ENCODE data around the gene GREB1L.

The GREB1L gene

GRCh38 chr18:21241301-21242048, 557 bp upstream of the GREB1L start:
- TF ChIP-seq, protein P1, sequence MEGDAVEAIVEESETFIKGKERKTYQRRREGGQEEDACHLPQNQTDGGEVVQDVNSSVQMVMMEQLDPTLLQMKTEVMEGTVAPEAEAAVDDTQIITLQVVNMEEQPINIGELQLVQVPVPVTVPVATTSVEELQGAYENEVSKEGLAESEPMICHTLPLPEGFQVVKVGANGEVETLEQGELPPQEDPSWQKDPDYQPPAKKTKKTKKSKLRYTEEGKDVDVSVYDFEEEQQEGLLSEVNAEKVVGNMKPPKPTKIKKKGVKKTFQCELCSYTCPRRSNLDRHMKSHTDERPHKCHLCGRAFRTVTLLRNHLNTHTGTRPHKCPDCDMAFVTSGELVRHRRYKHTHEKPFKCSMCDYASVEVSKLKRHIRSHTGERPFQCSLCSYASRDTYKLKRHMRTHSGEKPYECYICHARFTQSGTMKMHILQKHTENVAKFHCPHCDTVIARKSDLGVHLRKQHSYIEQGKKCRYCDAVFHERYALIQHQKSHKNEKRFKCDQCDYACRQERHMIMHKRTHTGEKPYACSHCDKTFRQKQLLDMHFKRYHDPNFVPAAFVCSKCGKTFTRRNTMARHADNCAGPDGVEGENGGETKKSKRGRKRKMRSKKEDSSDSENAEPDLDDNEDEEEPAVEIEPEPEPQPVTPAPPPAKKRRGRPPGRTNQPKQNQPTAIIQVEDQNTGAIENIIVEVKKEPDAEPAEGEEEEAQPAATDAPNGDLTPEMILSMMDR (IDR thresholded peaks at IDR 0.05; ENCODE audit: low read depth, low read length) = no peak
- H3K4me3 ChIP-seq (replicated peaks in 1 of 2; ENCODE audit: low read depth in 2 of 2, low read length in 2 of 2) = peak overlapping the region; percentile 39 to 70
- no peak for DNase-seq (ENCODE audit: low read depth in 2 of 2)

- DNase-seq (ENCODE audit: low read depth in 2 of 2) = peak in 1 of 2 donors; percentile 28
- peak overlapping the region; percentile 42 to 70 for H3K4me3 ChIP-seq (replicated peaks in 1 of 2; ENCODE audit: low read depth in 2 of 2, low read length in 2 of 2)
- TF ChIP-seq, protein P1 (IDR thresholded peaks at IDR 0.05; ENCODE audit: low read depth, low read length) = no peak
Observed at GRCh38 chr18:21242780-21243401, 859 bp downstream of the GREB1L start.

- no peak for DNase-seq (ENCODE audit: low read depth in 2 of 2)
- no peak overlapping the region for H3K4me3 ChIP-seq (replicated peaks in 1 of 2; ENCODE audit: low read depth in 2 of 2, low read length in 2 of 2)
- TF ChIP-seq, protein P1 (IDR thresholded peaks at IDR 0.05; ENCODE audit: low read depth, low read length) = no peak
Observed at GRCh38 chr18:21254576-21254975, 12.5 kb downstream of the GREB1L start.

- TF ChIP-seq, protein P1 (IDR thresholded peaks at IDR 0.05; ENCODE audit: low read depth, low read length) = no peak
- no peak for DNase-seq (ENCODE audit: low read depth in 2 of 2)
- no peak overlapping the region for H3K4me3 ChIP-seq (replicated peaks in 1 of 2; ENCODE audit: low read depth in 2 of 2, low read length in 2 of 2)
Observed at GRCh38 chr18:21255211-21255610, 13.2 kb downstream of the GREB1L start.

DNA sequence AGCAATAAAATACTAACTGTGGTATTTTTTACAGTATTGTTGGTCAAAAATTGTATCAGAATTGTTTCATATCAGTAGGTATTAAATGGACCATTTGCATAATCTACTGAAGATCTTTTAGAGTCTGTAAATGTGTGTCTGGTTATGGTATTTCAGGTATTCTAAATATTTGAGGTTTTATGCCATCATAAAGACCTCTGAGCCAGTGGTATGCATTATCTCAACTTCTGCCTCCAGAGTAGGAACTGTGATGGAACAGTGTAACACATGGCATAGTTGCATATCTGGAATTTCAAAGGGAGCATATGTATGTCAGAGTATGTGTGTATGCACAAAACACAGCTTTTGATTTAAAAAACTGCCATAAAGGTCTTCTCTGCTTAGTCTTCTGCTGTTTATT, 15.4 kb downstream of the GREB1L start:
- H3K4me3 ChIP-seq (replicated peaks in 1 of 2; ENCODE audit: low read depth in 2 of 2, low read length in 2 of 2) = no peak overlapping the region
- DNase-seq (ENCODE audit: low read depth in 2 of 2) = peak in 1 of 2 donors; percentile 30
- TF ChIP-seq, protein P1 (IDR thresholded peaks at IDR 0.05; ENCODE audit: low read depth, low read length) = no peak

DNA sequence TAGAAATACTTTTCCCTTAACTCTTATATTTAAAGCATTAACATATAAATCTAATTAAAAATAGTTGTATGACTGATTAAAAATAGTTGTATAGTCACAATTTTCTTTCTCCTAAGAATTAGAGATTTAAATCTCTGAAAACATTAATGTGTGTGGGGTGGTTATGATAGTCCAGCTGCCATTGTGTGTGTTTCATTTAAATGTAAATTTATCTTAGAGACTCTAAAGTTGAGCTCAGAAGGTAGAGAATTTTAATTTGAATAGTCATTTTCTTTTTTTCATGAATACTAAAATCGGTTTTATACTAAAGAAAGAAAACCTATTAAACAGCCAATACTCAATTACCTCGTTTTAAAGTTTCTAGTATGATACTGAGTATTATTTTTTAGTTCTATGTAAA, 18.6 kb downstream of the GREB1L start:
- TF ChIP-seq, protein P1 (IDR thresholded peaks at IDR 0.05; ENCODE audit: low read depth, low read length) = no peak
- H3K4me3 ChIP-seq (replicated peaks in 1 of 2; ENCODE audit: low read depth in 2 of 2, low read length in 2 of 2) = no peak overlapping the region
- no peak for DNase-seq (ENCODE audit: low read depth in 2 of 2)
